Transverse colon (tissue), 4 donors: ENCODE measurements around the gene FBLN2. TPM values are rescaled to one million over a fixed set of nuclear protein-coding genes. Genes with fewer than 3 reads are reported as not detected.

Experiments
- DNase-seq: peaks from one replicate; pipeline ENCODE4 v3.0.0-alpha.2; 2019
- H3K27ac ChIP-seq, 4 donors: fragments of 200-600 bp; sonication (generic); 2 replicates each; pipeline ENCODE4 v1.5.1; 2016 to 2018; ENCODE audit warnings: inconsistent platforms in 4 of 4
- H3K27me3 ChIP-seq: fragments of 200-600 bp; sonication (generic); 2 replicates; pipeline ENCODE4 v1.5.1; 2017; ENCODE audit warnings: inconsistent platforms
- H3K36me3 ChIP-seq, 4 donors: fragments of 200-600 bp; sonication (generic); 2 replicates each; pipeline ENCODE4 v1.5.1; 2017 to 2019; ENCODE audit warnings: inconsistent platforms in 4 of 4
- H3K4me1 ChIP-seq, 4 donors: fragments of 200-600 bp; sonication (generic); 2 replicates each; pipeline ENCODE4 v1.5.1; 2017 to 2020; ENCODE audit warnings: inconsistent platforms in 4 of 4
- H3K4me3 ChIP-seq, 4 donors: fragments of 200-600 bp; sonication (generic); 1 replicate in 1 of 4; 2 replicates in 3 of 4; pipeline versions ENCODE4 v1.5.1 to v1.6.1; 2017 to 2019; ENCODE audit warnings: inconsistent platforms in 4 of 4
- H3K9me3 ChIP-seq, 2 donors: fragments of 200-600 bp; sonication (generic); 2 replicates each; pipeline ENCODE4 v1.5.1; 2017 to 2019; ENCODE audit warnings: inconsistent platforms in 2 of 2
- EP300 ChIP-seq: sonication (generic); formaldehyde crosslinking; IDR thresholded peaks from one replicate; pipeline ENCODE4 v1.6.1; 2017; ENCODE audit warnings: antibody characterized with exemption, low read depth
- POLR2A ChIP-seq: fragments of 450-650 bp; IDR thresholded peaks from one replicate; pipeline ENCODE4 v1.6.1; 2016; ENCODE audit warnings: antibody characterized with exemption, mild to moderate bottlenecking, moderate library complexity
- POLR2AphosphoS5 ChIP-seq, 3 donors: sonication (generic); formaldehyde crosslinking; IDR thresholded peaks; one replicate each; pipeline ENCODE4 v1.6.1; 2016; ENCODE audit warnings: antibody characterized with exemption in 3 of 3
- WGBS, 2 donors: methylation state at CpG; one replicate each; pipeline ENCODE4 v1.1.5; 2018; ENCODE audit warnings: low coverage in 1 of 2; 5-methylcytosine and 5-hydroxymethylcytosine counted together
- in situ Hi-C, 4 donors: fragments of 200-750 bp; cut with MboI; loops; one replicate each; pipeline versions ENCODE4 v1.15.0 to v1.15.1; 2017; ENCODE audit warnings: low sequenced_read_pairs in 3 of 4, low pct_ligation_motif_present in 1 of 4, low pct_unique_long_range_greater_than_20kb in 1 of 4
- intact Hi-C: fragments of 100-400 bp; cut with DNase I; formaldehyde crosslinking; loops from one replicate; pipeline ENCODE4 v1.15.1; 2023; ENCODE audit warnings: low total_unique reads
- total RNA-seq, 4 donors: library from RNA; depleted of rRNA; stranded (reverse); fragments of >200 nt; gene quantifications; one replicate each; pipeline ENCODE4 v1.1.0, GENCODE V29; 2016
- TF ChIP-seq, protein P1 (sequence below), 5 experiments: fragments of 200-600 bp in 3 of 5; fragments of 450-650 bp in 2 of 5; sonication (generic) in 3 of 5; IDR thresholded peaks; 1 replicate in 2 of 5; 2 replicates in 3 of 5; pipeline ENCODE4 v1.5.1; 2016 to 2017; ENCODE audit warnings: antibody characterized with exemption in 5 of 5, inconsistent platforms in 3 of 5, mild to moderate bottlenecking in 2 of 5, moderate library complexity in 1 of 5

The FBLN2 gene
- total RNA-seq, 4 donors from 2014 or later, result 23.0 to 51.5 (median 31.4) TPM

DNA sequence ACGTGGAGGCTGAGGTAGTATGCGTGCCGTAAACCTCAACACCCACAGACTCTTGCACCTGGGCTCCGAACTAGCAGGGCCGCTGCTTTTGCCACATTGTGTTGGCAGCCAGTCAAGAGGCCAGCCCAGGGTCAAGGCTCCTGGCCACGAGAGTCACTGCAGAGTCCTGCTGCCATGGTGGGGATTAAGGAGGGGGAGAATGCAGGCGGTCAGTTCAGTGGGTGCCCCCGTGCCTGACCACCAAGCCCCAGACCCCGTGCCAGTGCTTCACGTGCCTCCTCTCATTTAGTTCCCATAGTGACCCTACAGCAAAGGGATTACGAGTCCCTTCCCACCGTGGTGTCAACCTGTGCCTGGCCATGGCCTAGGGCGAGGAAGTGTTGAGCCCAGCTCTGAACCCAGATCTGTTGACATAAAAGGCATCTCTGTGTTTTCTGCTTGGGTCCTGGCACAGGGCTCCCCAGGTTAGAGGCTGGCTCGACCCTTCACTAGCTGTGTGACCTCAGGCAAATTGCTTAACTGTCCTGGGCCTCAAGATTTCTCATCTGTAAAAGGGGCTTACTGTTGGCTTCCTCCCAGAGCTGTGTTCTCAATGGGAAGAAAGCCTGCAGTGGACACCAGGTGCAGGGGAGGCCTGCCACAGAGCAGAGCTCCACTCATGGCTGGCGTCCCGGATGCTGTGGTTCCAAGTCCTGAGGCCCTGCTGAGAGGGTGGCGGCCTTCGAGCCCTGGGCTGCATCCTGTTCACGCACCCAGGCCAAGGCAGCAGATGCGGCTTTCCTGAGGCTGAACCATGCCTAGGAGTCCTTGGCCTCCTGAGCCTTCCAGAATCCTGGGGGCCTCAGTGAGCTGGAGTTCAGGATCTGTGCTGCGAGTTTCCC lies 32.8 kb downstream of the FBLN2 start:
- in situ Hi-C loops, result no loop called here
- 77% methylated on average over 21 of the region's 21 CpGs; no CpG with 5 or more reads in 1 of the 2 donors for WGBS, 2 donors
- DNase-seq, result no peak

DNA sequence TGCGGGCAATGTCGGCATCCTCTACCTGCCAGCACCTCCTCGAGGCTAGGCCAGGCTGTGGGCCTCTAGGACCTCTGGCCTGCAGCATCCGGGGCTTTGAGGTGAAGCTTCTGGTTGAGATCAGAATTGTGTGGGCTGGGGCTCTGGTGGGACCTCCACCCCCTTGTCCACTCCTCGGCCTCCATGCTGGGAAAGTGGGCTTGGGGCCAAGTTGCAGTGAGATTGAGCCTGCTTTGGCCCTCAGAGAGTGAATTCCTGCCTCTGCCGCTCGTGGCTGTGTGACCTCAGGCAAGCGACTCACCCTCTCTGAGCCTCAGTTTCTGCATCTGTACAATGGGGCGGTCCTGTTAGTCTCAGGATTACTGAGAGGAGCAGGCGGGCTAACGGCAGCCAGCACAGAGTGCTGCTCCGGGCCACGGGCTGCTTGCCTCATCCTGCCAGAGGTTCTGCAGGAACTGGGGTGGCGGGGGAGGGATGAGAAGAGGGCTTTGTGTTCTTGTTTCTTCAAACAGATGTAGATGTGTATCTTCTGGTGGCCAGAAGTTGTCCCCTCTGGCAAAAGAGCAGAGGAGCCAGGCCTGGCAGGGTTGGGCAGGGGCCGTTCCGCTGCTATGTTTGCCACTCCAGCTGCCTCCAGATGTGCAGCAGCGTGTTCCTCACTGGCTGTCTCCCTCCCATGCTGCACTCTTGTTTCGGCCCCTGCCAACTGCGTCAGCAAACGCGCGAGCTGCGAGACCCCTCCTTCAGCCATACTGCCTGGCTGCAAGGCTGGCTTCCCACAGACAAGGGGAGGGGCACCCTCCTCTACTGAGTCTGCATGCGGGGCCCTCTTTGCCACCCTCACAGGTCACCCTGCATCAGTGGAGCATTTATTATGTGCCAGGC lies 33.7 kb downstream of the FBLN2 start:
- Histone ChIP-seq H3K27ac (no peak overlapping the region), H3K27me3 (no peaks in the 10 kb centered on the region), H3K9me3 (no peaks in the 10 kb centered on the region), H3K4me1 (no peaks in the 10 kb centered on the region), H3K36me3 (no peaks in the 10 kb centered on the region), H3K4me3 (no peak overlapping the region)
- no peak for DNase-seq
- TF ChIP-seq, protein P1, sequence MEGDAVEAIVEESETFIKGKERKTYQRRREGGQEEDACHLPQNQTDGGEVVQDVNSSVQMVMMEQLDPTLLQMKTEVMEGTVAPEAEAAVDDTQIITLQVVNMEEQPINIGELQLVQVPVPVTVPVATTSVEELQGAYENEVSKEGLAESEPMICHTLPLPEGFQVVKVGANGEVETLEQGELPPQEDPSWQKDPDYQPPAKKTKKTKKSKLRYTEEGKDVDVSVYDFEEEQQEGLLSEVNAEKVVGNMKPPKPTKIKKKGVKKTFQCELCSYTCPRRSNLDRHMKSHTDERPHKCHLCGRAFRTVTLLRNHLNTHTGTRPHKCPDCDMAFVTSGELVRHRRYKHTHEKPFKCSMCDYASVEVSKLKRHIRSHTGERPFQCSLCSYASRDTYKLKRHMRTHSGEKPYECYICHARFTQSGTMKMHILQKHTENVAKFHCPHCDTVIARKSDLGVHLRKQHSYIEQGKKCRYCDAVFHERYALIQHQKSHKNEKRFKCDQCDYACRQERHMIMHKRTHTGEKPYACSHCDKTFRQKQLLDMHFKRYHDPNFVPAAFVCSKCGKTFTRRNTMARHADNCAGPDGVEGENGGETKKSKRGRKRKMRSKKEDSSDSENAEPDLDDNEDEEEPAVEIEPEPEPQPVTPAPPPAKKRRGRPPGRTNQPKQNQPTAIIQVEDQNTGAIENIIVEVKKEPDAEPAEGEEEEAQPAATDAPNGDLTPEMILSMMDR (IDR thresholded peaks at IDR 0.05), result no peak
- TF ChIP-seq EP300, result no peak
- no peak for TF ChIP-seq POLR2AphosphoS5 (IDR thresholded peaks at IDR 0.05)
- TF ChIP-seq POLR2A, result no peak
- intact Hi-C loops, result no loop called here
- in situ Hi-C loops, result no loop called here
- 74% methylated on average over 20 of the region's 24 CpGs; no CpG with 5 or more reads in 1 of the 2 donors for WGBS, 2 donors

More for the DNA sequence above, 32.8 kb downstream of the FBLN2 start:
- Histone ChIP-seq H3K4me3 (no peak overlapping the region), H3K36me3 (no peaks in the 10 kb centered on the region), H3K4me1 (no peaks in the 10 kb centered on the region), H3K27me3 (no peaks in the 10 kb centered on the region), H3K9me3 (no peaks in the 10 kb centered on the region), H3K27ac (no peak overlapping the region)
- intact Hi-C loops, result no loop called here
- TF ChIP-seq EP300 (no peak), POLR2AphosphoS5 (IDR thresholded peaks at IDR 0.05) (no peak), POLR2A (no peak)
- TF ChIP-seq, protein P1 (IDR thresholded peaks at IDR 0.05), result no peak

DNA sequence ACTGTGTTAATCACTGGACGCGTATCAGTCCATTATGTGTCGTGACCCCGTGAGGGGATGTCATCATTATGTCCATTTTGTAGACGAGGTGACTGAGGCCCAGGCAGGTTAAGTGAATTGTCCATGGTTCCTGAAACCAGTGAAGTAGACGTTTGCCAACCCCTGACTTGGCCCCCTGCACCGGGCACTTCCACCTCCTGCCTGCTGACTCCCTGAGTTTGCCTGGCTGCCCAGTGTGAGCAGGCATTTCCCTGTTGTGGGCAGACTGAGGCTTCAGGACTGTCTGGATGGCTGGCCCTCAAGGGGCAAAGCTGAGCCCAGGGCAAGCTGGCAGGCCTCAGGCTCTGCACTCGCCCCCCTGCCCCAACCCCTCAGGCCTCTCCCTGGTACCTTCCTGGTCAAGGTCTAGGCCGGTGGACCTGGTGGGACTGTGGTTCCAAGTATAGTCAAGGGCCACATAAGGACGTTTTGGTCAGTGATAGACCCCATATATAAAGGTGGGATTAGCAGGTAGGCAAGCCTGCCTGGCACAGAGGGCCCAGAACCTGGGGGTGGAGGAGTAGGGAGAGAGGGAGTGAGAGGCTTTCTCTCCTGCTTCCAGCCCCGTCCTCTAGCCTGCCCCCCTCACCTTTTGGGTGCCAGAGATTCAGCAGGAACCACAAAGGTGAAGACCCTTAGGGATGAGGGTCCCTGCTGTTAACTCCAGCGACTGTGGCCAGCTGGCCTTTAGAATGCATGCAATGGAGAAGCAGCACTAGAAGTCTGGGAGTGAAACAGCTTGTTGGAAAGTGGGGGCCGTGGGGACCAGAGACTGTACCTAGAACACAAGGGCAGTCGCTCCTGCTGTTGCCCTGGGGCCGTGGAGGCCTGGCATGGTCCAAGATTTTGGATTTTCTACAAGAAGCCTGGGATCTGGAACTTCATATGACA lies 34.6 kb downstream of the FBLN2 start:
- Histone ChIP-seq H3K9me3 (no peaks in the 10 kb centered on the region), H3K27ac (no peak overlapping the region), H3K4me1 (no peaks in the 10 kb centered on the region), H3K36me3 (no peaks in the 10 kb centered on the region), H3K27me3 (no peaks in the 10 kb centered on the region), H3K4me3 (no peak overlapping the region)
- intact Hi-C loops, result no loop called here
- 40 to 75% methylated on average over 1 to 15 of the region's 15 CpGs for WGBS, 2 donors
- in situ Hi-C loops, result no loop called here
- no peak for DNase-seq
- TF ChIP-seq, protein P1 (IDR thresholded peaks at IDR 0.05), result no peak
- no peak for TF ChIP-seq POLR2AphosphoS5 (IDR thresholded peaks at IDR 0.05)
- TF ChIP-seq POLR2A, result no peak
- TF ChIP-seq EP300, result no peak
